Measurements from ENCODE around the gene RBMS1. TPM values are rescaled to one million over a fixed set of nuclear protein-coding genes. Genes with fewer than 3 reads are reported as not detected.

RBMS1 gene
- total RNA-seq, 1 donor from 2014 or later, result 73.7 TPM

- no peak overlapping the region for H3K4me3 Mint-ChIP-seq
- no peak overlapping the region for H3K27ac Mint-ChIP-seq
- peaks cover 8% of the 10 kb centered on the region for H3K4me1 Mint-ChIP-seq (ENCODE audit: unreplicated experiment)
- peaks cover 3% of the 10 kb centered on the region for H3K9me3 Mint-ChIP-seq
- H3K36me3 Mint-ChIP-seq, result no peaks in the 10 kb centered on the region
- DNase-seq (ENCODE audit: extremely low spot score, unreplicated experiment), result no peak
- no peak for TF ChIP-seq CTCF (conservative IDR thresholded peaks at IDR 0.05)
- H3K27me3 Mint-ChIP-seq, result no peaks in the 10 kb centered on the region
These were observed 15.4 kb upstream of the RBMS1 start for GRCh38 chr2:160509016-160509415.

DNA sequence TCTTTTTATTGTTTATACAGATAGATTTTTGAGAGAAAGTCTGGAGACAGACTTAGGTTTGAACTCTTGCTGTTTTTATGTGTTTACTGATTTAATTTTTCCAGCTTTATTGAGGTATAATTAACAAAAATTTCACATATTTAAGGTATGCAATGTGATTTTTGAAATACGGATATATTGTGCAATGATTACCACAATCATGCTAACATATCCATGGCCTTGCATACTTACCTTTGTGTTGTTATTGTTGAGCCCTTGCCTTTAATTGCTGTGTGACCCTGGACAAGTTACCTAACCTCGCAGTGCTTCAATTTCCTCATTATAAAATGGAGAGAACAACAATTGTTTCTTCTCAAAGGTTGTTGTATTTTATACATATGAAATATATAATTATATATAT is 13.9 kb upstream of the RBMS1 start:
- H3K4me3 Mint-ChIP-seq, result no peak overlapping the region
- no peaks in the 10 kb centered on the region for H3K27me3 Mint-ChIP-seq
- no peaks in the 10 kb centered on the region for H3K36me3 Mint-ChIP-seq
- H3K9me3 Mint-ChIP-seq, result peaks cover 3% of the 10 kb centered on the region
- peaks cover 8% of the 10 kb centered on the region for H3K4me1 Mint-ChIP-seq (ENCODE audit: unreplicated experiment)
- TF ChIP-seq CTCF (conservative IDR thresholded peaks at IDR 0.05), result no peak
- H3K27ac Mint-ChIP-seq, result no peak overlapping the region
- DNase-seq (ENCODE audit: extremely low spot score, unreplicated experiment), result no peak

- Mint-ChIP-seq H3K27me3 (no peaks in the 10 kb centered on the region), H3K4me1 (ENCODE audit: unreplicated experiment) (peaks cover 8% of the 10 kb centered on the region), H3K4me3 (no peak overlapping the region), H3K9me3 (peaks cover 3% of the 10 kb centered on the region), H3K27ac (no peak overlapping the region), H3K36me3 (no peaks in the 10 kb centered on the region)
- no peak for TF ChIP-seq CTCF (conservative IDR thresholded peaks at IDR 0.05)
- DNase-seq (ENCODE audit: extremely low spot score, unreplicated experiment), result no peak
These were observed 13.4 kb upstream of the RBMS1 start for GRCh38 chr2:160507046-160507407.

GRCh38 chr2:160506371-160507045 is 12.9 kb upstream of the RBMS1 start:
- no peaks in the 10 kb centered on the region for H3K36me3 Mint-ChIP-seq
- peaks cover 8% of the 10 kb centered on the region for H3K4me1 Mint-ChIP-seq (ENCODE audit: unreplicated experiment)
- H3K9me3 Mint-ChIP-seq, result peaks cover 3% of the 10 kb centered on the region
- H3K4me3 Mint-ChIP-seq, result no peak overlapping the region
- no peak for DNase-seq (ENCODE audit: extremely low spot score, unreplicated experiment)
- no peaks in the 10 kb centered on the region for H3K27me3 Mint-ChIP-seq
- TF ChIP-seq CTCF (conservative IDR thresholded peaks at IDR 0.05), result no peak
- H3K27ac Mint-ChIP-seq, result no peak overlapping the region

DNA sequence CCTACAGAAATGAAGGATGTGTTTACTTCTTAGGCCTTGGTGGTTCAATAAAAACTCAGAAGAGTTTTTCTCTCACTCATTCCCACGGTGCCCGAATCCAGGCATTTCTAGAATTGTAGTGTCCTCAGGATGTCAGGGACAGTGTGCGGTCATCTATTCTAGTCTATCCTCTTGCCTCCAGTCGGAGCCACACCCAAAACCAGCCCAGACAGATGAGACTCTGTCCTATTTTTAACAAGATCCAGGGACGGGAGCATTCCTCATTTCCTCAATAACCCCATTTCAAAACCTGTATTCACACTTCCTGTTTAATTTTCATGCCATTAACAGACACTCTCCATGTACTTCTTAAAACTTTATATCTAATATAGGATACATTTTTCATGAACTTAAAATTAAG is 11.6 kb upstream of the RBMS1 start:
- H3K27ac Mint-ChIP-seq, result no peak overlapping the region
- H3K4me1 Mint-ChIP-seq (ENCODE audit: unreplicated experiment), result no peaks in the 10 kb centered on the region
- H3K9me3 Mint-ChIP-seq, result peaks cover 3% of the 10 kb centered on the region
- no peaks in the 10 kb centered on the region for H3K36me3 Mint-ChIP-seq
- no peak for DNase-seq (ENCODE audit: extremely low spot score, unreplicated experiment)
- H3K4me3 Mint-ChIP-seq, result no peak overlapping the region
- no peaks in the 10 kb centered on the region for H3K27me3 Mint-ChIP-seq
- no peak for TF ChIP-seq CTCF (conservative IDR thresholded peaks at IDR 0.05)

DNA sequence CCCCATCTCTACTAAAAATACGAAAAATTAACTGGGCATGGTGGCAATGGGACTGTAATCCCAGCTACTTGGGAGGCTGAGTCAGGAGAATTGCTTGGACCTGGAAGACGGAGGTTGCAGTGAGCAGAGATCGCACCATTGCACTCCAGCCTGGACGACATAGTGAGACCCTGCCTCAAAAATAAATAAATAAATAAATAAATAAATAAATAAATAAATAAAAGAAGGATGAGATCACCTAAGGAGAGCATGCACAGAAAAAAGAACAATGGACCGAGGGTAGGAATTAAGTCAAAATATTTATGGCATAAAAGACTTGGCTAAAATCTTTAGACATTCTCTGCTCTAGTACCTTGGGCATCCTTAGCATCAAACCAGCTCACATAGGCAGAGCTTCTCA is 8.9 kb upstream of the RBMS1 start:
- TF ChIP-seq CTCF (conservative IDR thresholded peaks at IDR 0.05), result no peak
- Mint-ChIP-seq H3K27ac (no peak overlapping the region), H3K36me3 (no peaks in the 10 kb centered on the region), H3K4me3 (no peak overlapping the region), H3K9me3 (no peaks in the 10 kb centered on the region), H3K27me3 (no peaks in the 10 kb centered on the region), H3K4me1 (ENCODE audit: unreplicated experiment) (no peaks in the 10 kb centered on the region)
- DNase-seq (ENCODE audit: extremely low spot score, unreplicated experiment), result no peak

All from type B pancreatic cell (in vitro differentiated cells).